ENCODE data around the gene NELFE.

GRCh38 chr6:31952890-31953289 lies 5.9 kb downstream of the NELFE start:
- TF ChIP-seq, protein P1, sequence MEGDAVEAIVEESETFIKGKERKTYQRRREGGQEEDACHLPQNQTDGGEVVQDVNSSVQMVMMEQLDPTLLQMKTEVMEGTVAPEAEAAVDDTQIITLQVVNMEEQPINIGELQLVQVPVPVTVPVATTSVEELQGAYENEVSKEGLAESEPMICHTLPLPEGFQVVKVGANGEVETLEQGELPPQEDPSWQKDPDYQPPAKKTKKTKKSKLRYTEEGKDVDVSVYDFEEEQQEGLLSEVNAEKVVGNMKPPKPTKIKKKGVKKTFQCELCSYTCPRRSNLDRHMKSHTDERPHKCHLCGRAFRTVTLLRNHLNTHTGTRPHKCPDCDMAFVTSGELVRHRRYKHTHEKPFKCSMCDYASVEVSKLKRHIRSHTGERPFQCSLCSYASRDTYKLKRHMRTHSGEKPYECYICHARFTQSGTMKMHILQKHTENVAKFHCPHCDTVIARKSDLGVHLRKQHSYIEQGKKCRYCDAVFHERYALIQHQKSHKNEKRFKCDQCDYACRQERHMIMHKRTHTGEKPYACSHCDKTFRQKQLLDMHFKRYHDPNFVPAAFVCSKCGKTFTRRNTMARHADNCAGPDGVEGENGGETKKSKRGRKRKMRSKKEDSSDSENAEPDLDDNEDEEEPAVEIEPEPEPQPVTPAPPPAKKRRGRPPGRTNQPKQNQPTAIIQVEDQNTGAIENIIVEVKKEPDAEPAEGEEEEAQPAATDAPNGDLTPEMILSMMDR (IDR thresholded peaks at IDR 0.05; ENCODE audit: low read length) = no peak
- no peak for TF ChIP-seq EZH2phosphoT487 (IDR thresholded peaks at IDR 0.05; ENCODE audit: low read length)

Data from MM.1S (cell line).